Measurements from ENCODE around the gene CALHM2. TPM values are rescaled to one million over a fixed set of nuclear protein-coding genes. Genes with fewer than 3 reads are reported as not detected.

CALHM2 gene
- total and polyA plus RNA-seq, 4 donors: 1.6 to 5.0 (median 3.2) TPM

DNA sequence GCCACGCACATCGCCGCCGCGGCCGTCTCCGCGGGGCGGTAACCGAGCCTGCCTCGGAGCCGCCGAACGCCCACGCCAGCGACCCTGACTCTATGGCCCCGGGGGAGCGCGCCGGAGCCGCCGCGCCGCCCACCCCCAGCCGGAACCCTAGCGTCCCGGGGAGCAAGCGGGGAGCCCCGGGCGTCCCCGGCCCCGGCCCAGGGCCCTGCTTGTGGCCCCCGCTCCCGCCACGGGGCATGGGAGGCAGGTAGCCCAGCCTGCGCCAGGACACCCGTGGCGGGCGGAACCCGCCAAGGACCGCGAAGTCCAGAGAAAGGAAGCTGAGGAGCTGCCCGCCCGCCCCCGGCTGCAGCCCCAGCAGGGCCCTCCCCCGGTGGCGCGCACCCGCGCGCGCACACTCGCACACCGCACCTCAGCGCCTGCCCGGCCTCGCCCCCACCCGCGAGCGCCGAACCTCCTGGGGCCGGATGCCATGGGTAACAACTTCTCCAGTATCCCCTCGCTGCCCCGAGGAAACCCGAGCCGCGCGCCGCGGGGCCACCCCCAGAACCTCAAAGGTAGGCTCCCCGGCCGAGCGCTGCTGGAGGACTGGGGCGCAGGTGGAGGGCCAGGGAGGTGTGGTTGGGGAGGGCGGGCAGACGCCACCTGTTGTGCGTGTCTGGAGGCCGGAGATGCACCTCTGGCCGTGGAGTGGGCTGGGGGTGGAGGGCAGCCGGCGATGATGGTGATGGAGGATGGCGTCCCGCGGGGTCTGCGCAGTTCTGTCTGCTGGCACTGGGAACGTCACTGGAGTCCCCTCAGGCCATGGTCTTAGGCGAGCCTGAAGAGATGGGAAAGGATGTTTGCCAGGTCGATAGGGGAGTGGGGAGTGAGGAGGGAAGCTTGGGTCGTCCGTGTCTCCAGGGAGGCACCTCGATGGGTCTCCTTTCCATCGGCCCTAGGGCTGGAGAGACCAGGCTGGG is 42.0 kb upstream of the CALHM2 start:
- no peaks in the 10 kb centered on the region for H3K36me3 ChIP-seq (ENCODE audit: control insufficient read depth in 4 of 4, insufficient read depth in 3 of 4, low read depth in 1 of 4, low read length in 3 of 4)
- H3K9ac ChIP-seq (ENCODE audit: low read depth in 1 of 2, low read length in 2 of 2): no peak overlapping the region
- 3% methylated on average over 91 of the region's 92 CpGs for WGBS
- no peak for DNase-seq (ENCODE audit: low spot score)
- peak overlapping the region in 2 of 3 donors; percentile 20 to 62 for H3K4me3 ChIP-seq (ENCODE audit: low read depth in 1 of 3, low read length in 3 of 3)
- H3K9me3 ChIP-seq (ENCODE audit: control insufficient read depth in 4 of 4, low read length in 3 of 4): no peaks in the 10 kb centered on the region
- TF ChIP-seq RXRA (IDR thresholded peaks at IDR 0.05) (no peak), SP1 (IDR thresholded peaks at IDR 0.05) (no peak), TAF1 (conservative IDR thresholded peaks at IDR 0.05) (no peak), HNF4A (conservative IDR thresholded peaks at IDR 0.05) (no peak), YY1 (IDR thresholded peaks at IDR 0.05) (no peak), NR2F2 (IDR thresholded peaks at IDR 0.05) (no peak), FOXA1 (IDR thresholded peaks at IDR 0.05) (no peak), HNF4G (IDR thresholded peaks at IDR 0.05) (no peak)
- TF ChIP-seq, protein P1, sequence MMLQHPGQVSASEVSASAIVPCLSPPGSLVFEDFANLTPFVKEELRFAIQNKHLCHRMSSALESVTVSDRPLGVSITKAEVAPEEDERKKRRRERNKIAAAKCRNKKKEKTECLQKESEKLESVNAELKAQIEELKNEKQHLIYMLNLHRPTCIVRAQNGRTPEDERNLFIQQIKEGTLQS (IDR thresholded peaks at IDR 0.05): no peak
- TF ChIP-seq, protein P2, sequence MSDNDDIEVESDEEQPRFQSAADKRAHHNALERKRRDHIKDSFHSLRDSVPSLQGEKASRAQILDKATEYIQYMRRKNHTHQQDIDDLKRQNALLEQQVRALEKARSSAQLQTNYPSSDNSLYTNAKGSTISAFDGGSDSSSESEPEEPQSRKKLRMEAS (IDR thresholded peaks at IDR 0.05): no peak
- no peak overlapping the region for H3K27ac ChIP-seq (ENCODE audit: low read depth in 1 of 2, low read length in 2 of 2)
- H3K4me1 ChIP-seq (ENCODE audit: control insufficient read depth in 4 of 4, insufficient read depth in 4 of 4, low read length in 3 of 4): peaks cover 2 to 14% (median 9%) of the 10 kb centered on the region in 4 donors
- H3K27me3 ChIP-seq (ENCODE audit: control insufficient read depth in 4 of 4, insufficient read depth in 4 of 4, low read length in 3 of 4): peaks cover 0 to 8% (median 5%) of the 10 kb centered on the region in 4 donors

DNA sequence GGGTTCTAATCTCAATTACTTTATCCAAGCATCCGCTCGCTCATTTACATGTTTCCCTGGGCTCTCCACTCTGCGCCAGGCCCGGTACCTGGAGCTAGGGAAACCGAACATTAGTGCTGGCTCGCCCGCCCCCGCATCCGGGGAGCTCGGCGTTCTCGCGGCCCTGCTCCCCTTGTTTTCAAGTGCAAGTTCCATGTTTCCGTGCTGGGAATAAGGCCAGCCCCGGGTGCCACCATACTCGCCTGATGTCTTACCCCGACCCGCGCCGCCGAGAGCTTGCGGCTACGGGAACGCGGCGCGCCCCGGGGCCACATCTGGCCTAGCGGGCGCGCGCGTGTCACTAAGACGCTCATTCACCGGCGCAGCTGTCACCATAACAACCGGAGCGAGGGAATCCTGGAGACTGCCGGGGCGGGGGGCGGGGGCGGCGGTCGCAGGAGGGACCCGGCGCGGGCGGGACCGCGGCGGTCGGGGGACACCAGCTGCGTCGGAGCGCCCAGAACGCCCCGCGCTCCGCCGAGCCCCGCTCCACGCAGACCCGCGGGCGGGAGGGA is 41.3 kb upstream of the CALHM2 start, which contains the start of gene NEURL1:
TSS of gene NEURL1 (plus strand) at position 344 of the 554 bp plus-strand sequence. CDS start 683 bp downstream, outside the sequence.
- no peak for TF ChIP-seq NR2F2 (IDR thresholded peaks at IDR 0.05)
- TF ChIP-seq, protein P1 (IDR thresholded peaks at IDR 0.05): no peak
- no peak for TF ChIP-seq JUND (IDR thresholded peaks at IDR 0.05)
- TF ChIP-seq, protein P3, sequence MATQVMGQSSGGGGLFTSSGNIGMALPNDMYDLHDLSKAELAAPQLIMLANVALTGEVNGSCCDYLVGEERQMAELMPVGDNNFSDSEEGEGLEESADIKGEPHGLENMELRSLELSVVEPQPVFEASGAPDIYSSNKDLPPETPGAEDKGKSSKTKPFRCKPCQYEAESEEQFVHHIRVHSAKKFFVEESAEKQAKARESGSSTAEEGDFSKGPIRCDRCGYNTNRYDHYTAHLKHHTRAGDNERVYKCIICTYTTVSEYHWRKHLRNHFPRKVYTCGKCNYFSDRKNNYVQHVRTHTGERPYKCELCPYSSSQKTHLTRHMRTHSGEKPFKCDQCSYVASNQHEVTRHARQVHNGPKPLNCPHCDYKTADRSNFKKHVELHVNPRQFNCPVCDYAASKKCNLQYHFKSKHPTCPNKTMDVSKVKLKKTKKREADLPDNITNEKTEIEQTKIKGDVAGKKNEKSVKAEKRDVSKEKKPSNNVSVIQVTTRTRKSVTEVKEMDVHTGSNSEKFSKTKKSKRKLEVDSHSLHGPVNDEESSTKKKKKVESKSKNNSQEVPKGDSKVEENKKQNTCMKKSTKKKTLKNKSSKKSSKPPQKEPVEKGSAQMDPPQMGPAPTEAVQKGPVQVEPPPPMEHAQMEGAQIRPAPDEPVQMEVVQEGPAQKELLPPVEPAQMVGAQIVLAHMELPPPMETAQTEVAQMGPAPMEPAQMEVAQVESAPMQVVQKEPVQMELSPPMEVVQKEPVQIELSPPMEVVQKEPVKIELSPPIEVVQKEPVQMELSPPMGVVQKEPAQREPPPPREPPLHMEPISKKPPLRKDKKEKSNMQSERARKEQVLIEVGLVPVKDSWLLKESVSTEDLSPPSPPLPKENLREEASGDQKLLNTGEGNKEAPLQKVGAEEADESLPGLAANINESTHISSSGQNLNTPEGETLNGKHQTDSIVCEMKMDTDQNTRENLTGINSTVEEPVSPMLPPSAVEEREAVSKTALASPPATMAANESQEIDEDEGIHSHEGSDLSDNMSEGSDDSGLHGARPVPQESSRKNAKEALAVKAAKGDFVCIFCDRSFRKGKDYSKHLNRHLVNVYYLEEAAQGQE (IDR thresholded peaks at IDR 0.05): no peak
- TF ChIP-seq, protein P4, sequence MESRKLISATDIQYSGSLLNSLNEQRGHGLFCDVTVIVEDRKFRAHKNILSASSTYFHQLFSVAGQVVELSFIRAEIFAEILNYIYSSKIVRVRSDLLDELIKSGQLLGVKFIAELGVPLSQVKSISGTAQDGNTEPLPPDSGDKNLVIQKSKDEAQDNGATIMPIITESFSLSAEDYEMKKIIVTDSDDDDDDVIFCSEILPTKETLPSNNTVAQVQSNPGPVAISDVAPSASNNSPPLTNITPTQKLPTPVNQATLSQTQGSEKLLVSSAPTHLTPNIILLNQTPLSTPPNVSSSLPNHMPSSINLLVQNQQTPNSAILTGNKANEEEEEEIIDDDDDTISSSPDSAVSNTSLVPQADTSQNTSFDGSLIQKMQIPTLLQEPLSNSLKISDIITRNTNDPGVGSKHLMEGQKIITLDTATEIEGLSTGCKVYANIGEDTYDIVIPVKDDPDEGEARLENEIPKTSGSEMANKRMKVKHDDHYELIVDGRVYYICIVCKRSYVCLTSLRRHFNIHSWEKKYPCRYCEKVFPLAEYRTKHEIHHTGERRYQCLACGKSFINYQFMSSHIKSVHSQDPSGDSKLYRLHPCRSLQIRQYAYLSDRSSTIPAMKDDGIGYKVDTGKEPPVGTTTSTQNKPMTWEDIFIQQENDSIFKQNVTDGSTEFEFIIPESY (IDR thresholded peaks at IDR 0.05): no peak
- TF ChIP-seq, protein P5, sequence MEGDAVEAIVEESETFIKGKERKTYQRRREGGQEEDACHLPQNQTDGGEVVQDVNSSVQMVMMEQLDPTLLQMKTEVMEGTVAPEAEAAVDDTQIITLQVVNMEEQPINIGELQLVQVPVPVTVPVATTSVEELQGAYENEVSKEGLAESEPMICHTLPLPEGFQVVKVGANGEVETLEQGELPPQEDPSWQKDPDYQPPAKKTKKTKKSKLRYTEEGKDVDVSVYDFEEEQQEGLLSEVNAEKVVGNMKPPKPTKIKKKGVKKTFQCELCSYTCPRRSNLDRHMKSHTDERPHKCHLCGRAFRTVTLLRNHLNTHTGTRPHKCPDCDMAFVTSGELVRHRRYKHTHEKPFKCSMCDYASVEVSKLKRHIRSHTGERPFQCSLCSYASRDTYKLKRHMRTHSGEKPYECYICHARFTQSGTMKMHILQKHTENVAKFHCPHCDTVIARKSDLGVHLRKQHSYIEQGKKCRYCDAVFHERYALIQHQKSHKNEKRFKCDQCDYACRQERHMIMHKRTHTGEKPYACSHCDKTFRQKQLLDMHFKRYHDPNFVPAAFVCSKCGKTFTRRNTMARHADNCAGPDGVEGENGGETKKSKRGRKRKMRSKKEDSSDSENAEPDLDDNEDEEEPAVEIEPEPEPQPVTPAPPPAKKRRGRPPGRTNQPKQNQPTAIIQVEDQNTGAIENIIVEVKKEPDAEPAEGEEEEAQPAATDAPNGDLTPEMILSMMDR (IDR thresholded peaks at IDR 0.05; ENCODE audit: low read depth, low read length, missing input control): no peak
- no peak for TF ChIP-seq FOXA2 (IDR thresholded peaks at IDR 0.05)
- TF ChIP-seq SP1 (IDR thresholded peaks at IDR 0.05): no peak
- TF ChIP-seq, protein P2 (IDR thresholded peaks at IDR 0.05): no peak
- TF ChIP-seq YY1 (IDR thresholded peaks at IDR 0.05): no peak
- TF ChIP-seq HNF4A (conservative IDR thresholded peaks at IDR 0.05): no peak
- no peak for TF ChIP-seq GABPA (IDR thresholded peaks at IDR 0.05 in 1 of 2, conservative IDR thresholded peaks at IDR 0.05 in 1 of 2)
- TF ChIP-seq HNF4G (IDR thresholded peaks at IDR 0.05): no peak
- TF ChIP-seq FOXA1 (IDR thresholded peaks at IDR 0.05): no peak
- TF ChIP-seq EGR1 (IDR thresholded peaks at IDR 0.05; ENCODE audit: low read depth in 2 of 2): no peak
- no peak for DNase-seq (ENCODE audit: low spot score)
- Histone ChIP-seq H3K9me3 (ENCODE audit: control insufficient read depth in 4 of 4, low read length in 3 of 4) (no peaks in the 10 kb centered on the region), H3K27ac (ENCODE audit: low read depth in 1 of 2, low read length in 2 of 2) (no peak within 1 kb of the TSS), H3K36me3 (ENCODE audit: control insufficient read depth in 4 of 4, insufficient read depth in 3 of 4, low read depth in 1 of 4, low read length in 3 of 4) (no peaks in the 10 kb centered on the region), H3K4me1 (ENCODE audit: control insufficient read depth in 4 of 4, insufficient read depth in 4 of 4, low read length in 3 of 4) (peaks cover 2 to 14% (median 9%) of the 10 kb centered on the region in 4 donors), H3K27me3 (ENCODE audit: control insufficient read depth in 4 of 4, insufficient read depth in 4 of 4, low read length in 3 of 4) (peaks cover 0 to 8% (median 5%) of the 10 kb centered on the region in 4 donors), H3K4me3 (ENCODE audit: low read depth in 1 of 3, low read length in 3 of 3) (peak within 1 kb of the TSS in 2 of 3 donors; percentile 30 to 62), H3K9ac (ENCODE audit: low read depth in 1 of 2, low read length in 2 of 2) (no peak within 1 kb of the TSS)
- 5% methylated on average over 65 of the region's 65 CpGs for WGBS
